A549 treated with CORT108297 at 1 μM for 4 hours (cell line): ENCODE data around the gene PREP. TPM values are rescaled to one million over a fixed set of nuclear protein-coding genes. Genes with fewer than 3 reads are reported as not detected.

Source experiments
- total RNA-seq: library from RNA; stranded (reverse); fragments of 200-300 nt; extraction: Qiagen RNA extraction; gene quantifications from 5 replicates; pipeline ENCODE4 v1.2.3, GENCODE V29; 2022

PREP gene
- 34.7 to 38.8 TPM (median 36.1 TPM) in 5 replicates for total RNA-seq

GRCh38 chr6:105402939-105403935 lies at the start of gene PREP:
PREP (minus strand) TSS chr6:105403082; CDS start chr6:105402891, 191 bp downstream.

Other genes starting within 250 kb of the PREP start
- 26.4 to 30.2 TPM (median 28.2 TPM) in 5 replicates for gene POPDC3, start 223.1 kb downstream of the PREP start, total RNA-seq